ENCODE data around the gene NADSYN1. TPM values are rescaled to one million over a fixed set of nuclear protein-coding genes. Genes with fewer than 3 reads are reported as not detected.

NADSYN1 gene
- polyA plus RNA-seq, 3 donors, result 38.3 to 66.0 (median 41.4) TPM

DNA sequence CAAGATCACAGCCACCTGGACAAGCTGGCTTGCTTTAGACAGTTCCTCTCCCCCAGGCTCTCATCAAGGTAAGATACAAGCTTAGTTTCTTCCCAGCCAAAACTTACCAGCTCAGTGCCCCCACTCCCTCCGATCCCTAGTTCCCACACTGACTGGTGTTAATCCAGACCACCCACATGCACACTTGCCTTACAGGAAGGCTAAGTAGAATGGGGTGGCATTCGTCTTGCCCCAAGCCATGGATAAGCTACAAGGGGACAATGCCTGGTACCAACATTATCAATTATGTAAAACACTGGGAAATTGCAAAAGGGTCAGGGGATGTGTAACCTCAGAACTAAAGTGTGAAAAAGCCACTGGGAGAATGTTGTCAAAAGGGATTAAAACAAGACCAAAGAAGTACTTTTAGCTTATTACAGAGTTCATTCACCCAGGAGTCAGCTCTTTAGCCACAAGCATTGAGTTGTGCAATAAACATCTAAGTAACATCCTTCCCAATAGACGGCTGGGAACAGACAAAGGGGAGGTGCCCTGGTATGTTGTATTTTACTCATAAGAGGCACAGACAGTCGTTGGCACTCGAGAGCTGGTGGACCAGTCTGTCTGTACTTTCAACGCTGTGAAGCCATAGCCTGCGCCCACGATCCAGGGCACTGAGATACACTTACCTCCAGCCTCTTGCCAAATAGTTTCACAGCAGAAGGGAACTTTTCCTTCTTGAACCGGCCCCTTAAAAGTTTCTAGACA is 5.9 kb upstream of the NADSYN1 start:
- no peak for DNase-seq (ENCODE audit: extremely low read depth in 1 of 11, low read depth in 9 of 11, low spot score in 4 of 11)

DNA sequence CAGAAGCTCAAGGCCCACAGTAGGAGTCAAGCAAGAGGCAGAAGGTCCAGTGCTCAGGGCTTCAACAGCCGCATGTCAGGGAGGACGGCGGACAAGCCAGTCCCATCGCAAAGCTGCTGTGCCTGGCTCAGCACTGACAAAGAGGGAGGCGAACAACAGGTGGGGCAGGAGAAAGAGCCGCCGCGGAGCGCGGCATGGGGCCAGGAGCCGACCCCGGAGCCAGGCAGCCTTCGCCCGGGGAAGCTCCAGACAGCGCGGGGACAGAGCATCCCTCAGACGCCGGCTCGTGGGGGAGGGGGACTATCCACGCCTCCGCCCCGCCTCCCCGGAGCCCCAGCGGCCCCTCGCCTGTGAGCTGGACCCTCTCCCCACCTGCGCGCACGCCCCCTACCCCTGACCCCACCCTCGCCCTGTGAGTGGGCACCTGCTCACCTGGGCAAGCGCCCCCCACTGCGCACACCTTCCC is 5.2 kb upstream of the NADSYN1 start:
- DNase-seq (ENCODE audit: extremely low read depth in 1 of 11, low read depth in 9 of 11, low spot score in 4 of 11), result peak in 3 of 11 donors; percentile 21 to 27 (median 22)

DNA sequence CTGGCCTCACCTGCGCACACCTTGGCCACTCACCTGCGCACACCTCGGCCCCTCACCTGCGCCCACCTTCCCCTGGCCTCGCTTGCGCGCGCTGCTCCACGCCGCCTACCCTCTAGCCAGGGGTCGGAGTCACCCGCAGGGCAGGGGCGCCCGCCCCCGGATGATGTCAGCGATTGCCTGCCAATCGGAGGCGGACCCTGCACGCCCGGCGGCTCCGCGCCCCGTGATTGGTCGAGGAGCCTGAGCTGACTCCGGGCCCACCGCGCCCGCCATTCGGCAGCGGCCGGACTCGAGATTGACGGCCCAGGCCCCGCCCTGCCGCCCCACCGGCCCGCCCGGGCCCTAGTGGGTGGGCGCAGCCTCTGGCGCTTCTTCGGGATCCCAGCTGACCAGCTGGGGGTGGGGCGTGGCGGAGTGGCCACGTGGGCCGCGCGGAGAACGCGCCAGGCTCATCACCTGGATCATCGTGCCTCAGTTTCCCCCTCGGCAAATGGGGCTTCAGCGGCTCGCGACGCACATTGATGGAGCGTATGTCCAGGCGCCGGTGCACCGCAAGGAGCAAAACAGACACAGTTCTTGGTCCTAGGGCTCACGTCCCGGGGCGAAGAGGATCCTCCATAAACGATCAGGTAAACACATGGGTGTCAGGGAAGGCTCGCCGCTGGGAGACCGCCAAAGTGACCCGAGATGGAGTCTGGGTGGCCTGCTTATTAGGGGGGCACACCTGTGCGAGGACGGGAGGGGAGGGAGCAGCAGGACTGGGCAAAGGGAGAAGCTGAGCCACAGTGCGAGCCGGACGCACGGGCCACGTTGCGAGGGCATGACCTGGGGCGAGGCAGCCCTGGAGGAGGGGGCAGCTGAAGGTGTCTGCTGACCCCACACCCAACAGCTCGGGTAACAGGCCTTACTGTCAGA is 4.5 kb upstream of the NADSYN1 start, which contains the start of gene DHCR7:
Gene DHCR7 (minus strand): TSS at position 137 of the 915 bp plus-strand sequence. CDS start 3,441 bp downstream, outside the sequence.
- DNase-seq (ENCODE audit: extremely low read depth in 1 of 11, low read depth in 9 of 11, low spot score in 4 of 11), result peak; percentile 80 to 94 (median 92)

DNA sequence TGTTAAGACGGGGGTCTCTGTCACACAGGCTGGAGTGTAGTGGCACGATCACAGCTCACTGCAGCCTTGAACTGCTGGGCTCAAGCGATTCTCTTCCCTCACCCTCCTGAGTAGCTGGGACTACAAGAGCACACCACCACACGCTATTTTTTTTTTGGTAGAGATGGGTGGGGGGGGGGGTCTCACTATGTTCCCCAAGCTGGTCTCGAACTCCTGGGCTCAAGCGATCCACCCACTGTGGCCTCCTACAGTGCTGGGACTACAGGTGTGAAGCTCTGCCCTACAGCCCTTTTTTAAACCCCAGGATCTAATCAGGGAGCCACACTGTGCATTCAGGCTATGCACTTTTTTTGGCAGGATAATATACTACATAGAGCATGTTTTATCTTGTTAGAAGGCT is 3.4 kb upstream of the NADSYN1 start:
- DNase-seq (ENCODE audit: extremely low read depth in 1 of 11, low read depth in 9 of 11, low spot score in 4 of 11), result no peak

DNA sequence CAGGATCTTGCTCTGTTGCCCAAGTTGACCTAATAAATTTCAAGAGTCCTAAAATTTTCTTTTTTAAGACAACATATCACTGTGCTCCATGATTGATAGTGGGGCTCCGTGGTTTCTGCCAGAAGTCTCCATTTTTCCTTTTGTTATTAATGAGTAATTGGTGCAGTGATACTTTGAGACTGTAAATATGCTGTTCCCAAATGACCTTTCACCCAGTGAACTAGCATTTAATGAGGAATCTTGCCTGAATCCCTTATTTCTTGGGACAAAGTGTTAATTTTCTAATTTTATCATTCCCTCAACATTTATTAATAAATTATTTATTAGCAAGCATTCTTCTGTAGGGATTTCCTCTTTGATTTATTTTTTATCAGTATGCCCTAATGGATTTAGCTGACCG is 2.5 kb upstream of the NADSYN1 start:
- no peak for DNase-seq (ENCODE audit: extremely low read depth in 1 of 11, low read depth in 9 of 11, low spot score in 4 of 11)

DNA sequence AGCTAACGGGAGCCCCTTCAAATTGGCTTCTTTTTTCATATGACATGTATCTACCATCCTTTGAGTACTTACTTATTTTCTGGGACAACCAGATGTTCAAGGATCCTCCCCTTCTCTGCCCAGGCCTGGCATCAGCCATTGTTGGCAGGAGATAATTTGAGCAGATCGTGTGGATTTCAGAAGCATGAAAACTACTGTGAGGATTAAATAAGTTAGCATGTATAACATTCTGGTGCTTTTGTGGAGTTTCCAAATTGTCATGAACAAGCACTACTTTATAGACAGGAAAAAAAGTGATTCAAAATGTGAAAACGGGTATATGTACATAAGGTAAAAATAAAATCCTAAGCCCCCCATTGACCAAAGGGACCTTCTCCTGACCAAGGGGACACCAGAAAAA is 2.1 kb upstream of the NADSYN1 start:
- DNase-seq (ENCODE audit: extremely low read depth in 1 of 11, low read depth in 9 of 11, low spot score in 4 of 11), result no peak

DNA sequence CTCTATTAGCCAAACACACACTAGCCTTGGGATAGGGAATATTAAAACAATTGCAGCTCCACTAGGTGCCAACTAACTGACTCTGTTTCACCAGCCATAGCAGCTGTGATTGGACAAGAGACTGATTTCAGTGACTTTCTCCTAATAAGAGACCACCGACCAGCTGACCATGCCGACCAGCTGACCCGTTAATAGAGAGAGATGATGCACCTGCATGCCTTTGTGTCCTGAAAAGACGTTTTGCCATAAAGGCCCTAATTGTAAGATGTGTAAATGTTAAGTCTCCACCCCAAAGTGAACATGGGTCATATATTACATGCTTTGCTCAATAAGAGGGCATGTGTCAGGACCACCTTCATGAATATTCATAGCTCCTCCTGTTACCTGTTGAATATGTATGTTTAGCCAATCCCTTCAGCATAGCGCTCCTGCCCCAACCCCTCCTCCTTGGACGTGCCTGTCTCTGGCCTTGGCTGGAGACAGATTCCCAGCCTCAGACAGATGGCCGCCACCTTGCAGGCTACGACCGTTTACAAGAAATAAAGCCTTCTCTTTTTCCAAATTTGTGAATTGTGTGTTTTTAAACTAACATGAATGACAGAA is 1.3 kb upstream of the NADSYN1 start:
- no peak for DNase-seq (ENCODE audit: extremely low read depth in 1 of 11, low read depth in 9 of 11, low spot score in 4 of 11)

DNA sequence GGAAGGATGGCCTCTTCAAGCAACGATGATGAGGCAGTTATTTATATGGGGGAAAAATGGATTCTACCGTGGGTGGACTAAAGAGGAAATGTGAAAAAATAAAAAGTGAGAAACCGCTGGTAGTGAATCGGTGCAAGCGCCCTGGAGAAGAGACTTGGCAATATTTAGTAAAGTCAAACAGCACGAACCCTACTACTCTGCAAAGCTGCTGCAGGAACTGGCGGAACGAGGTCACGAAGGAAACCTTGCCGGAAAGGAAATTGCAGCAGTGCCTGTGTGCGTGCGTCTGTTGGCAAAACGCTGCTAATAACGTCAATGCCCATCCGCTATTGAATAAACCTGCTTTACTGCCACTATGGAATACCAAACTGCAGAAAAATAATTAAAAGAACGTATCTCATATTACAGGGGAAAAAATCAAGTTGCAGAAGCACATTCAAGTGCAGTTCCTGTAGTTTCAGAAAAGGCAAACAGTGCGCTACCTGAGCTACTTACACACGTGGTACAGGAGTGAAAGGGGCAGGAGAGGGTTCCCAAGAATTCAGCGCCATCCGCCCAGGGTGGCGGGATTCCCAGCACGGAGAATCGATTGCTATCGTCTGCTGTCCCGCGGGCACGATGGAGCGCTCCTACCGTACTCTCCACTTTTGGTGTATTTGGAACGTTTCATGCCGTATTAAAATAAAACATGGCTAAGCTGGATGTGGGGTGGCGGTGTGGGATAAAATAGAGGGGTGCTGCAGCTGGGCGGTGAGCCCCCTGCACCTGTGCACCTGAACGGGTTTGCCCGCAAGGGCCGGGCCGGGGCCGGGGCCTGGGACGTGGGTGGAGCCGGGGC is 585 bp upstream of the NADSYN1 start:
- peak in 1 of 11 donors; percentile 24 for DNase-seq (ENCODE audit: extremely low read depth in 1 of 11, low read depth in 9 of 11, low spot score in 4 of 11)

DNA sequence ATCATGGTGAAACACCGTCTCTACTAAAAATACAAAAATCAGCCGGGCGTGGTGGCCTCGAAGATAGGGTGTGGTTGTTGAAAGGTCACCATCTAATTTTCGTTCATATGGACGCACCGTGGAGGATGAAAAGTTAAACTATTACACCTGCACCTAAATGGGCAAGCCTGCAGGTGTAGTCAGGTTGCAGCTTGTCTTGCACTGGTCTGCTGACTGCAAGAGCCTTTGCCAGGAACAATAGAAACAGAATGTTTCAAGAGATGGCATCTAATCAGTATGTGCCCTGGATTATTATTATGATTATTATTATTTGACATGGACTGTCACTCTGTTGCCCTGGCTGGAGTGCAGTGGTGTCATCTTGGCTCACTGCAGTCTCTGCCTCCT is 908 bp downstream of the NADSYN1 start:
- DNase-seq (ENCODE audit: extremely low read depth in 1 of 11, low read depth in 9 of 11, low spot score in 4 of 11), result no peak

DNA sequence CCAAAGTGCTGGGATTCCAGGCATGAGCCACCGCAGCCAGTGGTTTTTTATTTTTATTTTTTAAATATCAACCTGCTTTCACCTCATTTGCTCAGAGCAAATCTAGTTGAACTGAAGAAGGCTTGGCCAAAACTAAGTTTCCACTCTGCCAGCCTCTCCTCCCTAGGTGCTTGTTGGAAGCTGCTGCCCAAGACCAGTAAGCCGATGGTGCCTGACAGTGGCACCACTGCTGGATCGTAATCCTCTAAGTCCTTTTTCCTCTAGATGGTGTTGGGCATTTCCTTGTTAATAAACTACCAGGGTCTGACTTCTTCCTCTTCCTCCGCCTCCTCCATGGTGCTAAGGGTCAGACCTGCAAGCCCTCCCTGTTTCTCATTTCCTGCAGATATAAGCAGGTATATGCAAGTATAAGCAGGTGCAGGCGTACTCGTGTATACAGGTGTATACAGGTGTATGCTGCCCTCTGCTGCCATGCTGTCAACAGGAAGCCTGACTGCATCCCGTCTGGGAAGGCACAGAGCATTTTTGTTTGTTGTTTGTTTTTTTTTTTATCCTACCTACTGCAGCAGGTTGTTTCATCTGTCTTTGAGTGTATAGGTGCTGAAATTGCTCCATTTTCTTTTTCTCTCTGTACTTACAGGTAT is 1.6 kb downstream of the NADSYN1 start:
- DNase-seq (ENCODE audit: extremely low read depth in 1 of 11, low read depth in 9 of 11, low spot score in 4 of 11), result peak in 1 of 11 donors; percentile 14

DNA sequence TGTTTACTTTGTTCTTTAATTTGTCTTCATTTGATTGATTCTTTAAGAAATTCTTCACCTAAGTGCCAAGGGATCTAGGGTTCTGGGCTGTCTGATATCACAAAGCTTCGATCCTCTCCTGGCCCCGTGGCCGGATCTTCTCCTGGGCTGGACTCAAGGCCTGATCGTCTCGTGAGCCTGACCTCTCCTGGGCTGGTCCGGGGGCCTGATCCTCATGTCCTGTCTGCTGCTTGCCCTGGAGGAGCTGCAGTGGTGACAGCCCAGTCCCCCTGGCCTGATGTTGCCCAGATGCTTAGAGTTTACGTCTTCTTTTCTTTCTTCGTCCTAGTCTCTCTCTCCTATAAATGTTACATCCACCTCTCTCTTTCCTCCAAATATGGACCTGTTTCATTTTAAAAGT is 3.3 kb downstream of the NADSYN1 start:
- DNase-seq (ENCODE audit: extremely low read depth in 1 of 11, low read depth in 9 of 11, low spot score in 4 of 11), result no peak

DNA sequence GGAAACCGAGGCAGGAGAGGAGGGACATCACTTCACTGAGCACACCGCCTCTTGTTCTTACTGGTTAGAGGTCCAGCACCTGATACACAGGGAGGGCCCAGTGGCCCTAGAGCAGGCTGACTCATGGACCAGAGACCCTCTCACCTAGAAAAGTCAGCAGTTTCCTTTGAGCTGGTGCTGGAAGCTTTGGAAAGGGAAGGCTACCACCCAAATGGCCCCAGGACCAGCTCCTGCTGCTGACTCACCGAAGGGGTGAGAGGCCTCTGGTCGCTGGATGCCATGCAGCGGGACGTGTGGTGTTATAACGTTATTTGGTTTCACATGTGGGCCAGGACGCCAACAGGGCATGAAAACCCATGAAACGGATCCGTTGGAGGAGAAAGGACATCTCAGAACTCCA is 3.8 kb downstream of the NADSYN1 start:
- DNase-seq (ENCODE audit: extremely low read depth in 1 of 11, low read depth in 9 of 11, low spot score in 4 of 11), result no peak

DNA sequence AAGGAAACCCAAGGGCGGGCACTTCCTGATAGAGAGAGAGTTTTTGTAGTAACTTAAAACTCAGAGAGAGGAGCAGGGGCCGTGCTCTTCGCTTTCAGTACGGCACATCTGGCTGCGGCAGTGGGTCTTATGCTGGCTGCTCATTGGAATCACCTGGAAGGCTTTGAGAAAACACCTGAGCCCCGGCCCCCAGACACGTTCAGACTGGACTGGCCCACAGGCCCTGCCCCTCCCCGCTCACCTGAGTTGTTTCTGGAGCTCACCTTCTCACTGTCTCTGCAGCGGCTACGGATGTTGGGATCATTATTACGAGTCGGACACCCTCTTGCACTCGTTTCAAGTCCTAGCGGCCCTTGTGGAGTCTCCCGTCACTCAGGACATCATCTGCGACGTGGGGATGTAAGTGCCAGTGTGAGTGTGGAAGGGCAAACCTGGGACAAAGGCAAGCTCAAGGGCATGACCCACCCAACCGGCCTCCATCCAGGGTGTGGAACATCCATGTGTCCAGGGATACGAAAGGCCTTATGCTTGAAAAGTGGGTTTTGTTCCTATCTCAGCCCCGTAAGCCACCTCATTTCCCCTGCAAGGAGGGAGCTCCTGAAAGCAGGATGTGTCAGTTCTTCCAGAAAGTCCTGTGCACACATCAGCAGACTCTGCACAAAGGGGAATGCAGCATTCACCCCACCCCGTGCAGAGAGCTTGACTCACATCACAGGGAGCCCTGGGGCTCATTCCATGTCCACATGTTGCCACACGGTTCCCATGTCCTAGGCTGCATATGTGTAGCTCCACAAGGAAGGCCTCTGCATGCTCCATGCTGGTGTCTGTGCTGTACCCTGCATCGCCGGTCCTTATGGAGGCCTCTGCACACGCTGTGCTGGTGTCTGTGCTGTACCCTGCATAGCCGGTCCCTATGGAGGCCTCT is 5.4 kb downstream of the NADSYN1 start:
- no peak for DNase-seq (ENCODE audit: extremely low read depth in 1 of 11, low read depth in 9 of 11, low spot score in 4 of 11)

DNA sequence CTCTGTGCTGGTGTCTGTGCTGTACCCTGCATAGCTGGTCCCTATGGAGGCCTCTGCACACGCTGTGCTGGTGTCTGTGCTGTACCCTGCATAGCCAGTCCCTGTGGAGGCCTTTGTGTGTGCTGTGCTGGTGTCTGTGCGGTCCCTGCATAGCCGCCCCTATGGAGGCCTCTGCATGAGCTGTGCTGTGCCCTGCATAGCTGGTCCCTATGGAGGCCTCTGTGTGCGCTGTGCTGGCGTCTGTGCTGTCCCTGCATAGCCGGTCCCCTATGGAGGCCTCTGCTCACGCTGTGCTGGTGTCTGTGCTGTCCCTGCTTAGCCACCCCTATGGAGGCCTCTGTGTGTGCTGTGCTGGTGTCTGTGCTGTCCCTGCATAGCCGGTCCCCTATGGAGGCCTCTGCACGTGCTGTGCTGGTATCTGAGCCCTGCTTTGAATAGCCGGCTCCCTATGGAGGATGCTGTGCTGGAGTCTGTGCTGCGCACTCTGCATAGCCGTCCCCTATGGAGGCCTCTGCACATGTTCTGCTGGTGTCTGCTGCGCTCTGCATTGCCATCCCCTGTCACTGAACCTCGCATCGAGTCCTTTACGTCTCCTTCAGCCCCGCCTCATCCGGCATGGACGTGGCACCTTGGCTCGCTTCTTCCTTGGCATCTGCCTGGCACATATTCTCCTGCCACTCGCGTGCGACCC is 6.2 kb downstream of the NADSYN1 start:
- no peak for DNase-seq (ENCODE audit: extremely low read depth in 1 of 11, low read depth in 9 of 11, low spot score in 4 of 11)

DNA sequence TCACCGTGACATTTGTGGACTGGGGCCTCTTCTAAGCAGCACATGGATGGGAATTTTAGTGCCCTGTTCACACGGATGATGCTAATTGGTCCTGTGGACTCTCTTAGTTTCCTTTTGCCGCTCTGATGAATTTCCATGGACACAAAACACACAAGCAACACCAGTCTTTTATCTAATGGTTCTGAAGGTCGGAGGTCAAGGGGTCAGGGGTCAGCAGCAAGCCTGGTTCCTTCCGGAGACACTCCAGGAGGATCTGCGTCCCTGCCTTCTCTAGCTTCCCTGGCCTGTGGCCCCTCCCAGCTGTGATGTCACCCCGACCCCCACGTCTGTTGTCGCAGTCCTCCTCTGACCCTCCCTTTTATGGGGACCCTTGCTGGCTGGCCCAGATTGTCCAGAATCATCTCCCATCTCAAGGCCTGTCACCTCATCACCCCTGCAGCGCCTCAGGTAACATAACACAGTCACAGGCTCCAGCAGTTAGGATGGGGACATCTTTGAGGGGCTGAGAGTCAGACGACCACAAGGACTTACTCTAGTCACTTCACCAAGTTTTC is 6.8 kb downstream of the NADSYN1 start:
- no peak for DNase-seq (ENCODE audit: extremely low read depth in 1 of 11, low read depth in 9 of 11, low spot score in 4 of 11)

DNA sequence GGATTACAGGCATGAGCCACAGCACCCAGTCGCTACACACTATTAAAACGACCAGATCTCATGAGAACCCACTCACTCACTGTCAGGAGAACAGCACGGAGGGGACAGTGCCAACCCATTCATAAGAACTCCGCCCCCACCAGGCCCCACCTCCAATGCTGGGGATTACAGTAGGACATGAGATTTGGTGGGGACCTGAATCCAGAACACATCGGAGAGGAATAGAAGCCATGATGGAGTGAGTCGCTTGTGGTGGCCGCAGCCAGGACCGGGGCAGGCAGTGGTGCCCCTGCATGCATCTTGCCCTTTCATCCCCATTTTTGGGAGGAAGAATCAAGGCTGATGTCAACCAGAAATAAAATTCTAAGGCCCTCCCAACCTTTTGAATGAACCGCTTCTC is 8.7 kb downstream of the NADSYN1 start:
- no peak for DNase-seq (ENCODE audit: extremely low read depth in 1 of 11, low read depth in 9 of 11, low spot score in 4 of 11)

All from renal cortex interstitium (tissue), 11 donors.